ENCODE data around the gene P2RX4. TPM values are rescaled to one million over a fixed set of nuclear protein-coding genes. Genes with fewer than 3 reads are reported as not detected.

P2RX4 gene
- total and polyA plus RNA-seq, 9 of the 15 experiments (the other 6 are each of a cell fraction or from before 2014, with no cell fraction given) = 6.6 to 21.5 (median 11.7) TPM

GRCh38 chr12:121218588-121219352 lies 8.8 kb downstream of the P2RX4 start:
- peak in 1 of 4 experiments; percentile 6 for DNase-seq (ENCODE audit: extremely low read depth in 1 of 4, low spot score in 3 of 4)
- intact Hi-C loops (cut with micrococcal nuclease) = loop anchor here (10.0 kb wide), 1 partner anchor 214 kb away; no protein-coding TSS in a partner anchor
- Histone ChIP-seq H2AFZ (ENCODE audit: low read depth, low read length) (no peak overlapping the region), H3K4me3 (no peak overlapping the region), H3K9me1 (ENCODE audit: control insufficient read depth, insufficient read depth, low read length) (peaks cover 10% of the 10 kb centered on the region), H3K9me3 (replicated peaks; ENCODE audit: control insufficient read depth, insufficient read depth, low read depth, low read length) (no peaks in the 10 kb centered on the region), H3K27ac (ENCODE audit: extremely low read depth, low read depth, low read length) (no peak overlapping the region), H3K36me3 (ENCODE audit: control insufficient read depth, insufficient read depth, low read length) (peaks cover 12% of the 10 kb centered on the region; the same call in 1 of the 3 replicates), H3K4me1 (replicated peaks in 1 of 2; ENCODE audit: control insufficient read depth in 2 of 2, insufficient read depth in 2 of 2, low read length in 2 of 2) (peaks cover 3 to 8% of the 10 kb centered on the region in 2 experiments; a peak in 4 of 5 replicates), H3K9ac (ENCODE audit: insufficient read depth in 1 of 2, low read depth in 2 of 2, low read length in 2 of 2) (0 out of 4 replicates have a peak overlapping the region, but pooled peaks of 1 of the 2 experiments have one; percentile 62), H3K4me2 (ENCODE audit: insufficient read depth, low read length) (no peak overlapping the region), H3K79me2 (ENCODE audit: control insufficient read depth, insufficient read depth, low read length) (no peaks in the 10 kb centered on the region), H4K20me1 (replicated peaks; ENCODE audit: control insufficient read depth, insufficient read depth, low read length) (no peaks in the 10 kb centered on the region), H3K27me3 (ENCODE audit: control insufficient read depth in 2 of 2, insufficient read depth in 2 of 2, low read length in 2 of 2) (no peaks in the 10 kb centered on the region)
- whole genome bisulfite sequencing (ENCODE audit: insufficient coverage, low coverage, missing lambda C conversion rate) = 82% methylated on average over 18 of the region's 18 CpGs
- no peak for FAIRE-seq
- ChIA-PET POLR2A (interaction anchor here (0.6 to 2.0 kb wide), 4 partner anchors 12 to 263 kb away, joined by 3 to 8 read pairs (median 4); no protein-coding TSS in a partner anchor), CTCF (ENCODE audit: low intra/inter-chr PET ratio) (interaction anchor here (1.0 kb wide), 1 partner anchor 158 kb away, joined by 4 read pairs; no protein-coding TSS in a partner anchor)
- in situ Hi-C loops (cut with MboI) = no loop called here
- BruUV-seq (replicated peaks) = no TSS peak
- TF ChIP-seq HBP1 (CRISPR knock-in tag; IDR thresholded peaks at IDR 0.05) (no peak), ZNF121 (CRISPR knock-in tag; conservative IDR thresholded peaks at IDR 0.05) (peak; percentile 57), PRDM10 (IDR thresholded peaks at IDR 0.05; ENCODE audit: partially characterized antibody) (peak; percentile 43), CUX1 (CRISPR knock-in tag; IDR thresholded peaks at IDR 0.05) (no peak), ZNF57 (CRISPR knock-in tag; IDR thresholded peaks at IDR 0.05) (no peak), SMAD2 (IDR thresholded peaks at IDR 0.05; ENCODE audit: low read depth, low read length) (no peak)
- no peak; the same call in 2 of the 3 replicates for ATAC-seq
